CD14-positive monocyte (primary cell): ENCODE results near the gene ATXN2L. TPM values are rescaled to one million over a fixed set of nuclear protein-coding genes. Genes with fewer than 3 reads are reported as not detected.

Experiments used
- DNase-seq, 3 donors: peaks; one replicate each; pipeline ENCODE4 v3.0.0-alpha.2; 2011 to 2022
- H2AFZ ChIP-seq: 2 replicates; pipeline ENCODE4 v1.6.0; 2012; ENCODE audit warnings: mild to moderate bottlenecking, low read depth, low read length, inconsistent platforms; ENCODE audit not compliant: insufficient read depth, poor library complexity, severe bottlenecking
- H3K27ac ChIP-seq, 2 donors: 1 replicate in 1 of 2; 2 replicates in 1 of 2; pipeline ENCODE4 v1.5.1; 2012 to 2013; ENCODE audit warnings: low read length in 2 of 2, control low read depth in 1 of 2, inconsistent platforms in 1 of 2, low read depth in 1 of 2, mild to moderate bottlenecking in 1 of 2
- H3K27me3 ChIP-seq, 2 donors: one replicate each; pipeline versions ENCODE4 v1.6.0 to v1.6.1; 2011 to 2013; ENCODE audit warnings: low read length in 2 of 2; ENCODE audit not compliant: control insufficient read depth in 2 of 2, insufficient read depth in 2 of 2
- H3K36me3 ChIP-seq, 2 donors: replicated peaks in 1 of 2; 1 replicate in 1 of 2; 2 replicates in 1 of 2; pipeline versions ENCODE4 v1.5.1 to v1.6.1; 2012 to 2013; ENCODE audit warnings: low read length in 2 of 2, control low read depth in 1 of 2, inconsistent platforms in 1 of 2, mild to moderate bottlenecking in 1 of 2; ENCODE audit not compliant: insufficient read depth in 2 of 2, control insufficient read depth in 1 of 2
- H3K4me1 ChIP-seq, 2 donors: 1 replicate in 1 of 2; 2 replicates in 1 of 2; pipeline versions ENCODE4 v1.5.1 to v1.6.1; 2012 to 2013; ENCODE audit warnings: low read length in 2 of 2, control low read depth in 1 of 2, inconsistent platforms in 1 of 2, mild to moderate bottlenecking in 1 of 2, moderate library complexity in 1 of 2; ENCODE audit not compliant: insufficient read depth in 2 of 2, control insufficient read depth in 1 of 2
- H3K4me2 ChIP-seq: replicated peaks from 2 replicates; pipeline ENCODE3; 2012; ENCODE audit warnings: low read length, moderate library complexity, mild to moderate bottlenecking; ENCODE audit not compliant: poor library complexity, severe bottlenecking; ENCODE audit errors: extremely low read depth
- H3K4me3 ChIP-seq, 3 experiments: fragments of 200-600 bp in 1 of 3; sonication (generic) in 1 of 3; replicated peaks in 1 of 3; 1 replicate in 2 of 3; 2 replicates in 1 of 3; pipeline ENCODE4 v1.5.1; 2011 to 2013; ENCODE audit warnings: low read length in 3 of 3, mild to moderate bottlenecking in 3 of 3, control low read depth in 2 of 3, low read depth in 2 of 3, inconsistent platforms in 1 of 3, moderate library complexity in 1 of 3
- H3K79me2 ChIP-seq: 2 replicates; pipeline ENCODE4 v1.6.0; 2012; ENCODE audit warnings: mild to moderate bottlenecking, control low read depth, inconsistent platforms, low read length, moderate library complexity; ENCODE audit not compliant: insufficient read depth
- H3K9ac ChIP-seq: 2 replicates; pipeline ENCODE4 v1.6.0; 2017; ENCODE audit warnings: low read length, mild to moderate bottlenecking; ENCODE audit not compliant: insufficient read depth, poor library complexity, severe bottlenecking
- H3K9me3 ChIP-seq, 2 donors: replicated peaks in 1 of 2; 1 replicate in 1 of 2; 2 replicates in 1 of 2; pipeline versions ENCODE4 v1.5.1 to v1.6.1; 2012 to 2013; ENCODE audit warnings: low read length in 2 of 2, control low read depth in 1 of 2; ENCODE audit not compliant: control insufficient read depth in 1 of 2, insufficient read depth in 1 of 2
- H4K20me1 ChIP-seq: 2 replicates; pipeline ENCODE4 v1.6.0; 2012; ENCODE audit warnings: mild to moderate bottlenecking, low read length, control low read depth, moderate library complexity; ENCODE audit not compliant: insufficient read depth
- H3K27ac Mint-ChIP-seq, 7 donors: one replicate each; pipeline ENCODE4 v1.8.0; 2020; ENCODE audit warnings: mild to moderate bottlenecking in 7 of 7, mixed read lengths in 7 of 7, moderate library complexity in 6 of 7, inconsistent platforms in 2 of 7
- H3K27me3 Mint-ChIP-seq, 3 donors: one replicate each; pipeline ENCODE4 v1.8.0; 2021 to 2022; ENCODE audit warnings: low read depth in 3 of 3, mild to moderate bottlenecking in 3 of 3, mixed read lengths in 3 of 3, moderate library complexity in 3 of 3, inconsistent platforms in 1 of 3
- H3K36me3 Mint-ChIP-seq, 2 donors: one replicate each; pipeline ENCODE4 v1.8.0; 2020; ENCODE audit warnings: mixed read lengths in 2 of 2, inconsistent platforms in 1 of 2, mild to moderate bottlenecking in 1 of 2
- H3K4me1 Mint-ChIP-seq: one replicate; pipeline ENCODE4 v1.8.0; 2020; ENCODE audit warnings: mild to moderate bottlenecking, mixed read lengths
- H3K4me3 Mint-ChIP-seq, 2 donors: one replicate each; pipeline ENCODE4 v1.8.0; 2020; ENCODE audit warnings: mild to moderate bottlenecking in 2 of 2, mixed read lengths in 2 of 2, moderate library complexity in 1 of 2
- H3K9me3 Mint-ChIP-seq, 7 donors: one replicate each; pipeline ENCODE4 v1.8.0; 2020 to 2022; ENCODE audit warnings: mixed read lengths in 7 of 7, mild to moderate bottlenecking in 6 of 7, moderate library complexity in 6 of 7, inconsistent platforms in 2 of 7
- WGBS: methylation state at CpG from one replicate; pipeline ENCODE4 v1.1.5; 2013; ENCODE audit warnings: missing lambda C conversion rate; ENCODE audit not compliant: insufficient coverage; 5-methylcytosine and 5-hydroxymethylcytosine counted together
- intact Hi-C, 2 donors: fragments of 100-400 bp; cut with micrococcal nuclease; formaldehyde crosslinking; loops; one replicate each; pipeline versions ENCODE4 v1.15.0 to v1.15.1; 2023
- polyA plus RNA-seq, 3 donors: library from polyadenylated mRNA; depleted of rRNA in 1 of 3; unstranded in 2 of 3; stranded (reverse) in 1 of 3; fragments of 300-500 nt in 2 of 3; fragments of >200 nt in 1 of 3; fragmentation: Illumina TruSeq in 2 of 3; gene quantifications; 1 replicate in 2 of 3; 2 replicates in 1 of 3; pipeline ENCODE4 v1.2.3, GENCODE V29; 2012 to 2021
- TF ChIP-seq, protein P1 (sequence below): fragments of 200-600 bp; IDR thresholded peaks from one replicate; pipeline ENCODE4 v1.8.0; 2022; ENCODE audit warnings: antibody characterized with exemption, mild to moderate bottlenecking

ATXN2L gene
- polyA plus RNA-seq, 3 donors = 4.8 to 118 (median 10.2) TPM

DNA sequence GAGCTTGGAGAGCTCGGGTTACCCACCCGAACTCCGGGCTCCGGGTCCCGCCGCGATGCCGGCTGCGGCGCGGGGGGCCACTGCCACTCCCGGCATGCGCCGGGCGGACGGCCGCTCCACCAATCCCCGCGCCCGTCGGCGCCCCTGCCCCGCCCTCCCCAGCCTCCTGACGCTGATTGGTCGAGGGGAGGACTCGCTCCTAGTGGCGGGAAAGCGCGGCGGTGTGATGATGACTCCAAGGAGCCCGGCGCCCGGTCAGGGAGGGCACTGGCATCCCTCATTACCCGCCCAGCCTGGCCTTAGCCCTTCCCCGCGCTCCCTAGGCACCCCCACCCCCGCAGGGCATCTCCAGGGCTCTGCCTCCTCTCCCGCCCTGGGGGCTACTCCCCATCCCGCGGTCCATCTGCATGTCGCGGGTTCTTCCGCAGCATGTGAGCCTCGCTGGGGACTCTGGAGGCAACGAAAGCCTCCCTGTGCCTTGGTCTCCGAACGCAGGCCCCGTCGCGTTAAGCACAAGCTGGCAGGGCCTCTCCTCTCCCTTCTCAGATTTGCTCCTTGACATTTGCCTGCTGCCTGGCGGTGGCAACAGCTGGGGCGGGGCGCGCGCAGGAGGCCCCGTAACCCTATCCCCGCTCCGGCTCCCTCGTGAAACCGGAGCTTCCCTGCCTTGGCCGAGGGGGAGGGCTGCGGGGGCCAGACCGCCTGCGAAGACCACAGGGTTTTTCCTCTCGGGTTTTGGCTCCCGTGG lies 57.2 kb downstream of the ATXN2L start:
- Histone ChIP-seq H3K27me3 (peaks cover 0 to 11% of the 10 kb centered on the region in 2 donors), H4K20me1 (no peaks in the 10 kb centered on the region), H3K4me1 (peaks cover 14 to 19% of the 10 kb centered on the region in 2 donors), H3K9ac (peak overlapping the region; percentile 52), H3K36me3 (no peaks in the 10 kb centered on the region), H3K4me3 (peak overlapping the region; percentile 68 to 86 (median 70)), H2AFZ (peak overlapping the region; percentile 99), H3K9me3 (no peaks in the 10 kb centered on the region), H3K4me2 (peak overlapping the region; percentile 93), H3K79me2 (no peaks in the 10 kb centered on the region), H3K27ac (no peak overlapping the region)
- intact Hi-C loops = loop anchor here (2.0 to 5.0 kb wide), 3 partner anchors 15 to 65 kb away; no protein-coding TSS in a partner anchor
- DNase-seq = peak; percentile 77 to 83 (median 80)
- Mint-ChIP-seq H3K27ac (no peak overlapping the region), H3K36me3 (no peaks in the 10 kb centered on the region), H3K9me3 (peaks cover 0 to 3% (median 0%) of the 10 kb centered on the region in 7 donors), H3K27me3 (peaks cover 20 to 27% (median 21%) of the 10 kb centered on the region in 3 donors), H3K4me3 (peak overlapping the region; percentile 86 to 94), H3K4me1 (peaks cover 22% of the 10 kb centered on the region)
- TF ChIP-seq, protein P1, sequence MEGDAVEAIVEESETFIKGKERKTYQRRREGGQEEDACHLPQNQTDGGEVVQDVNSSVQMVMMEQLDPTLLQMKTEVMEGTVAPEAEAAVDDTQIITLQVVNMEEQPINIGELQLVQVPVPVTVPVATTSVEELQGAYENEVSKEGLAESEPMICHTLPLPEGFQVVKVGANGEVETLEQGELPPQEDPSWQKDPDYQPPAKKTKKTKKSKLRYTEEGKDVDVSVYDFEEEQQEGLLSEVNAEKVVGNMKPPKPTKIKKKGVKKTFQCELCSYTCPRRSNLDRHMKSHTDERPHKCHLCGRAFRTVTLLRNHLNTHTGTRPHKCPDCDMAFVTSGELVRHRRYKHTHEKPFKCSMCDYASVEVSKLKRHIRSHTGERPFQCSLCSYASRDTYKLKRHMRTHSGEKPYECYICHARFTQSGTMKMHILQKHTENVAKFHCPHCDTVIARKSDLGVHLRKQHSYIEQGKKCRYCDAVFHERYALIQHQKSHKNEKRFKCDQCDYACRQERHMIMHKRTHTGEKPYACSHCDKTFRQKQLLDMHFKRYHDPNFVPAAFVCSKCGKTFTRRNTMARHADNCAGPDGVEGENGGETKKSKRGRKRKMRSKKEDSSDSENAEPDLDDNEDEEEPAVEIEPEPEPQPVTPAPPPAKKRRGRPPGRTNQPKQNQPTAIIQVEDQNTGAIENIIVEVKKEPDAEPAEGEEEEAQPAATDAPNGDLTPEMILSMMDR = peak; percentile 20
- WGBS = under 1% methylated on average over 66 of the region's 66 CpGs

DNA sequence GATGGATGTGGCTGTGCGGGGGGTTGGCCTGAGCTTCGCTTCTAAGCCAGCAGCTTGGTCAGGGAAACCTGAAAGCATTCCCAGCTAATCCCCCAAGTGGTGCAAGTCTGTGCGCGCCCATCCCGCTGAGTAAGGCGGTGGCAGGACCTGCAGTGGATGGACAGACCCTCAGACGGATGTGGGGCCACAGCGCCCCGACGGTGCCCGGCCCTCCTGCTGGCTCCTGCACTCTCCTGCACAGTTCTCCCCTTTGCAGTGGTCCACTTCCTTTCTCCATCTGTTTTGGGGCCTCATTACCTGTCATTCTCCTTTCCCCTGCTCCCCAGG lies 57.8 kb downstream of the ATXN2L start:
- H2AFZ ChIP-seq = peak overlapping the region; percentile 99
- H3K4me2 ChIP-seq = peak overlapping the region; percentile 93
- H3K4me1 ChIP-seq = peaks cover 14 to 19% of the 10 kb centered on the region in 2 donors
- intact Hi-C loops = loop anchor here (2.0 to 5.0 kb wide), 3 partner anchors 14 to 64 kb away; no protein-coding TSS in a partner anchor
- DNase-seq = no peak
- WGBS = 29% methylated on average over 11 of the region's 11 CpGs
- no peaks in the 10 kb centered on the region for H3K9me3 ChIP-seq
- no peak overlapping the region for H3K27ac ChIP-seq
- H3K4me3 ChIP-seq = peak overlapping the region in 1 of 3 experiments; percentile 86
- Mint-ChIP-seq H3K27ac (no peak overlapping the region), H3K27me3 (peaks cover 20 to 27% (median 21%) of the 10 kb centered on the region in 3 donors), H3K4me1 (peaks cover 22% of the 10 kb centered on the region), H3K4me3 (peak overlapping the region; percentile 41 to 86), H3K9me3 (peaks cover 0 to 3% (median 0%) of the 10 kb centered on the region in 7 donors), H3K36me3 (no peaks in the 10 kb centered on the region)
- H3K27me3 ChIP-seq = peaks cover 0 to 11% of the 10 kb centered on the region in 2 donors
- no peaks in the 10 kb centered on the region for H4K20me1 ChIP-seq
- peak overlapping the region; percentile 52 for H3K9ac ChIP-seq
- H3K79me2 ChIP-seq = no peaks in the 10 kb centered on the region
- TF ChIP-seq, protein P1 = no peak
- no peaks in the 10 kb centered on the region for H3K36me3 ChIP-seq
